Activated T-helper 17 cell treated with anti-CD3 and anti-CD28 coated beads, Interleukin-2, amount 50 U/mL, for 72 hours (primary cell): Measurements from ENCODE around the gene ZNF471. TPM values are rescaled to one million over a fixed set of nuclear protein-coding genes. Genes with fewer than 3 reads are reported as not detected.
A peak's percentile ranks its signal among the peaks of the same experiment; 100 is the strongest.

Experiments used
- ATAC-seq: fragments of 150-1000 bp; cut with Tn5 transposase; replicated peaks from 2 replicates; pipeline ENCODE4 v1.10.0; 2021; ENCODE audit warnings: mild to moderate bottlenecking, moderate library complexity
- H3K27ac Mint-ChIP-seq: one replicate; pipeline ENCODE4 v1.8.0; 2022; ENCODE audit warnings: mixed read lengths
- H3K27me3 Mint-ChIP-seq: one replicate; pipeline ENCODE4 v1.8.0; 2022; ENCODE audit warnings: mixed read lengths
- H3K36me3 Mint-ChIP-seq: one replicate; pipeline ENCODE4 v1.8.0; 2022; ENCODE audit warnings: low read depth, mild to moderate bottlenecking, mixed read lengths
- H3K4me1 Mint-ChIP-seq: one replicate; pipeline ENCODE4 v1.8.0; 2022; ENCODE audit warnings: mixed read lengths
- H3K4me3 Mint-ChIP-seq: one replicate; pipeline ENCODE4 v1.8.0; 2022; ENCODE audit warnings: mild to moderate bottlenecking, mixed read lengths
- H3K9me3 Mint-ChIP-seq: one replicate; pipeline ENCODE4 v1.8.0; 2022; ENCODE audit warnings: mixed read lengths
- total RNA-seq, 2 donors: library from RNA; stranded (reverse); gene quantifications; one replicate each; pipeline ENCODE4 v1.2.3, GENCODE V29; 2022

The ZNF471 gene
- 1 to 10 TPM in 1 of 2 donors, under 1 TPM in 1; 0.91 to 1.2 TPM for total RNA-seq

DNA sequence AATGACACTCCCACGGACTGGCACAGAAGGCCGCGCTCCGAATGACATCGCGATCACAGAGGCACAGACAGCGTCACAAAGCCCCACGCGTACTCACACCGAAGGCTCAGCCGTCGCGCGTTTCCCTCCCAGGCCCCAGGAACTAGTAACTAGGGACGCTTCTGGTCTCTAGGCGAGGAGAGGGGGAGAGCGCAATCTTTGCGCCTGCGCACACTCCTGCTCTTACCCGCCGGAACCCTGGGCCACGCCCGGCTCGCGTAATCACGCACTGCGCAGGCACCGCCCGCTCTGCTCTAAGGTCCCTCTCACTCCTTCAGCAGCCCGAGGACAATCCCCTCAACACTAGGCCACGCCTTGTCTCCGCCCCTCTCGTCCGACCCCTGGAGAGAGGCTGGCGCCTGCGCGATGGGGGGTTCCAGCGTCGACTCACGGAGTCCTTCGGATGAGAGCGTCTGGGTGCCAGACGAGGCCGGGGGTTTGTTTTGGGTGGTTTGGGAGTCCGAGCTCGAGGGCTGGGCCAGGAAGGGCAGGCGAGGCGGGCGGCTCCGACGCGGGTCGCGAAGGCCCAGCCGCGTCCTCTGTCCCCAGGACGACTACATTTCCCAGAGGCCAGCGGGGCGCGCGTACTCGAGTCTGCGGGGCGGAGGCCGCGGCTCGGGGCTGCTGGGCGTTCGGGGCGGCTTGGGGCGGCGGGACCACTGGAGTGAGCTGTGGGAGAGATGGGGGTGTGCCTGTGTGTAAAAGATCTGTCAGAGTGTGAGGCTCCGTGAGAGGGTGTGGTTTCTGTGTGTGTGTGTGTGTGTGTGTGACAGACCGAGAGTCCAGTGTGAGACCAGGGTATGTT is at the start of gene ZNF471:
Gene ZNF471 (plus strand): TSS at position 410 of the 844 bp plus-strand sequence. CDS start 3,717 bp downstream, outside the sequence.
- peak; percentile 99 for ATAC-seq
- H3K4me1 Mint-ChIP-seq: no peaks in the 10 kb centered on the region
- peaks cover 4% of the 10 kb centered on the region for H3K27me3 Mint-ChIP-seq
- no peak within 1 kb of the TSS for H3K27ac Mint-ChIP-seq
- H3K9me3 Mint-ChIP-seq: peaks cover 7% of the 10 kb centered on the region
- H3K36me3 Mint-ChIP-seq: peaks cover 1% of the 10 kb centered on the region
- no peak within 1 kb of the TSS for H3K4me3 Mint-ChIP-seq

DNA sequence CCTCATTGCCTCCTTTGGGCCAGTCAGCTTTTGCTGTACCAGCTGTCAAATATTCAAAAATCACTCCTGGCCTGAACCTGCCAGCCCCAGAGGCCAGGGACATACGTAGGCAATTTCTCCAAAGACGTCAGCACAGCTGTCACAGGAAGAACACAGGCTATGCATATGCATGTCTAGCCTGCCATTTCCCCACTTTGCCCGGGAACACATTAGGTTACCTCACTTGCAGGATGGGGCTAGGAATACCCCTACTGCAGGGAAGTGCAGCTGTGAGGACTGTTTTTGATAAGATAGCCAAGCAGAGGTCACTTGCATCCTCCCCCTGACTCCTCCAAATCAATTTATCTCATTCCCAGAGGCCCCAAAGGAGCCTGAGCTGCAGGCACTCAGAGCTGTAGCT is 33.3 kb upstream of the ZNF471 start:
- Mint-ChIP-seq H3K4me1 (peaks cover 6% of the 10 kb centered on the region), H3K4me3 (no peak overlapping the region), H3K27me3 (peaks cover 25% of the 10 kb centered on the region), H3K9me3 (peaks cover 30% of the 10 kb centered on the region), H3K36me3 (peaks cover 24% of the 10 kb centered on the region), H3K27ac (no peak overlapping the region)
- no peak for ATAC-seq

DNA sequence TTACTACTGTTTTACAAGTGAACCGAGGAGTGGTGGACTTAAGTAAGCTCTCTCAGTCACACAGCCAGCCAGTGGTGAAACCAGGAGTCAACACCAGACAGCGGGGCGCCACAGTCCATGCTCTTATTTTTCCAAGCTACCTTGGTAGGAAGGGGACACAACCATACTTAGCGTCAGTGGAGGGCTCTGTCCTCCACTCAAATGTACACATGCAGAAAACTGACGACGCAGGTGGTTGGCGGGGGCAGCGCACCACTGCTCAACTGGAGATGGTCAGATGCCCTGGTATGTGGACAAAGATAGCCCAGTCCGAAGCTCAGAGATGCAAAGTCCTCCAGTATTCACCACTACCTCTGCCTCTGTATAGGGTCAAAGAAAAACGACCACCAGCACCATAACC is 31.6 kb upstream of the ZNF471 start:
- Mint-ChIP-seq H3K27ac (no peak overlapping the region), H3K9me3 (peaks cover 35% of the 10 kb centered on the region), H3K27me3 (peaks cover 29% of the 10 kb centered on the region), H3K36me3 (peaks cover 24% of the 10 kb centered on the region), H3K4me3 (peak overlapping the region; percentile 49), H3K4me1 (peaks cover 6% of the 10 kb centered on the region)
- ATAC-seq: no peak

DNA sequence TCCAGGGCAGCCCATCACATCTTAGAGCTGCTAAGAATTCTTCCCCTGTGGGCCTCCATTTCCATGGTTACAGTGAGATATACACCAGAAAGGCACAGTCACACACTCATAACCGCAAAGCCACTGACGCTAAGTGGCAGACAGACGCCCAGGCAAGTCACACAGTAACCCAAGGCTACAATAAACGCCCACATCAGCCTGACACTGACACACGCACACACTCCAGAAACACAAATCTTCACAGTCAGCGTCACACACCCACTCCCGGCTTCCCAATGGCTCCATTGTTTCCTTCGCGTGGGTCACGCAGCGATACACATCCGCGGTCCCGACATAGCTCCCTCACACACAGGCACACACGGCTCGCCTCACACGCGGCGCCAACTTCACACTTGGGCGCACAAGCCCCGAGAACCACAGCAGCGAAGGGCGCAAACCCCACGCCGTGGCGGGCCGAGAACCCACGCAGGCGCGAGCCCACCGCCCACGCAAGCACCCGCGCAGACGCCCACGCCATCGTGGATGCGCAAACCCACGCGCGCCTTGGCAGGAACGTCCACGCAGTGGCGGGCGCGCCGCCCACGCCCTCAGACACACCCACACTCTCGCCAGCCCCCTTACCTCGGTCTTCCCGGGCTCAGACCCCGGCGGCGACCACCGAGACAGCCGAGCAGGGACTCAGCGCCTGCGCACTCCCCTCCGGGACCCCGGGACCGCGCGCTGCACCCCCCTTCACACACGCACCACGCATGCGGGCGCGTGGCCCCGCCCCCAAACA is 30.8 kb upstream of the ZNF471 start, which contains the start of gene ZNF667:
Gene ZNF667 (minus strand): TSS at position 695 of the 778 bp plus-strand sequence. CDS start 14,975 bp downstream, outside the sequence.
- H3K9me3 Mint-ChIP-seq: peaks cover 37% of the 10 kb centered on the region
- H3K27ac Mint-ChIP-seq: peak within 1 kb of the TSS; percentile 29
- peaks cover 6% of the 10 kb centered on the region for H3K4me1 Mint-ChIP-seq
- H3K36me3 Mint-ChIP-seq: peaks cover 24% of the 10 kb centered on the region
- peaks cover 30% of the 10 kb centered on the region for H3K27me3 Mint-ChIP-seq
- peak; percentile 59 for ATAC-seq
- H3K4me3 Mint-ChIP-seq: peak within 1 kb of the TSS; percentile 67

DNA sequence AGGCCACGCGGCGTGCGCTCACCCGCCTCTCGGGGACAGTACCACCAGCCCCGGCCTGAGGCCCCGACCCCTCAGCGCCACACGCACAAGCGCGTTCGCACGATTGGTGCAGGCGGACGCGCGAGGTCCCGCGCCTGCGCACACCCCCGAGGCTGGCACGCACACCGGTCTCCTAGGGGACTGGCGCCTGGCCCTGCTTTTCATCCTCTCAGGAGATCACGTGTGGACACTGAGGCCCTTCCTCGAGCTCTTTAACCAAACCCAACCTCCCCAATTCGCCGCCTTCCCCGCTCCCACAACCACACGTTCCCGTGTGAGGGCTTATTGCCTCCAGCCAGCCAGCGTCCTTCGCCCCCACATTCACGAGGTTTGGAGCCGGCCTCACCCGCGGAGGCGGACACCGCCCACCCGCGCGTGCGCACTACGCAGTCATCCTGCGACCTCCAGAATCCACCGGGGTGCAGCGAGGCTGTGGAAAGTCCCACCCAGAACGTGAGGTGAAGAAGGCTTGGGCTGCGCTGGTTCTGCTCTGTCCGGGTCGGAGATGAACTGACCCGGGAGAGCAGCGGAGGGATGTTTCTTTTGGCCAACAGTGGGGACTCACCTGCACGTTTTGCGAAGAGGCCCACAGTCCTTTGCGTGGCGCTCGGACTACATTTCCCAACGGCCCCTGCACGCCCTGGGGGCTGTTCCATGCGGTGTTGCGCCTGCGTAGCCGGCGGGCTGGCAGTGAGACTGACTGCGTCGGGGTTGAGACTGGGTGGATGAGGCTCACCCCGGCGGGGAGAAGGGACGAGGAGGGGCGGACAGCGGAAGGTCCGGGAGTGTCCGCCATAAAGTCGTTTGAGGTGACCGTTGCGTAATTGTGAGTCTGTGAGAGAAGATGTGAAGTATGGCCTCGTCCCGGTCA is 30.0 kb upstream of the ZNF471 start:
- Mint-ChIP-seq H3K9me3 (peaks cover 29% of the 10 kb centered on the region), H3K36me3 (peaks cover 24% of the 10 kb centered on the region), H3K4me3 (peak overlapping the region; percentile 67), H3K4me1 (peaks cover 6% of the 10 kb centered on the region), H3K27me3 (peaks cover 30% of the 10 kb centered on the region), H3K27ac (no peak overlapping the region)
- ATAC-seq: peak; percentile 73

DNA sequence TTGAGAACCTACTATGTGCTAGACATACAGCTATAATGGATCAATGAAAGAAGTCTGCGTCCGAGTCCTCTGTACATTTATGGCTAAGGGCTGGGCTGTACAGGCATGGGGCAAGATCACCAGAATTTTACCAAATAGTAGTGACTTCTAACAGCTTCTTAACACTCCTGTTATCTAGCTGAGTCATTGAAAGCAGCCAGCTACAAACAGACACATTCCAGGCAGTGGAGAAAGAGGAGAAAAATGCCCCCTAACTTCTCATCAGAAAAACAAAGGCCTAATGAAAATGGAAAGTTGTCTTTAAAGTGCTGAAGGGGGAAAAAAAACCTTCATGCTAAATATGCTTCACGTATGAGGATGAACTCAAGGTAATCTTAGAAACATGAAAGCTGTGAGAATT is 16.3 kb upstream of the ZNF471 start:
- Mint-ChIP-seq H3K4me1 (no peaks in the 10 kb centered on the region), H3K36me3 (no peaks in the 10 kb centered on the region), H3K27me3 (no peaks in the 10 kb centered on the region), H3K9me3 (peaks cover 49% of the 10 kb centered on the region), H3K4me3 (no peak overlapping the region), H3K27ac (no peak overlapping the region)
- no peak for ATAC-seq

DNA sequence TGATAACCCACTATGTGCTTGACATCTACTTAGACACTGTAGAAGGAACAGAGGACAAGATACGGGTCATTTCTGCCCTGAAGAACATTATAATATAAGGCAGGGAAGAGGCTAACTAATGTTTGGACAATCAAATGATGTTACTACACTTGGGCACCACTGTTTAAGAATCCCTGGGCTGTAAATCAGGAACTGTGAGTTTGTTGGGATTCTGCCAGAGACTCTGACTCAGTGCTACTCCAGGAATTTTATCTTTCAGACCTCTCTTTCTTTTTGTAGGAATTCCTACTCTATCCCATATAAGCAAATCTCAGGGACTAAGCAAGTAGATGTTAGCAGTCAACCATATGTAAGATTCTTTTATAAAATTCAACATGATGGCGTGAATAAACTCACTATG is 3.1 kb upstream of the ZNF471 start:
- Mint-ChIP-seq H3K36me3 (no peaks in the 10 kb centered on the region), H3K9me3 (peaks cover 18% of the 10 kb centered on the region), H3K4me1 (no peaks in the 10 kb centered on the region), H3K4me3 (no peak overlapping the region), H3K27me3 (peaks cover 4% of the 10 kb centered on the region), H3K27ac (no peak overlapping the region)
- no peak for ATAC-seq

DNA sequence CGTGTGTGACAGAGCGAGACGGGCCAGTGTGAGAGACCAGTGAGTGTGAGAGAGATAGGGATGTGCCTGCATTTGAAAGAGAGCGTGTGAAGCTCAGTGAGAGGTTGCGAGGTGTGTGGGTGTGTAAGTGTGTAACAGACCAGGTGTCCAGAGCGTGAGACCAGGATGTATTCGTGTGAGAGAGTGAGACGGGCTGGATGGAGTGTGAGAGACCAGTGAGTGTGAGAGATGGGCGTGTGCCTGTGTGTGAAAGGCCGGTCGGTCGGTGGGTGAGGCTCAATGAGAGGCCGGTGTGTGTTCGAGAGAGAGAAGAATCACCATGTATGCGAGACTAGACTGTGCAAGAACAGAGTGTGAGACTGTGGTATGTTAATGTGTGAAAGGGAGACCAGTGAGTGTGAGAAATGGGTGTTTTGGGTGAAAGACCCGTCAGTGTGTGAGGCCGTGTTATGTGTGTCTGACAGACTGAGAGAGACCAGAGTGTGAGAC is 679 bp downstream of the ZNF471 start:
- peaks cover 1% of the 10 kb centered on the region for H3K9me3 Mint-ChIP-seq
- no peaks in the 10 kb centered on the region for H3K4me1 Mint-ChIP-seq
- H3K27me3 Mint-ChIP-seq: peaks cover 4% of the 10 kb centered on the region
- ATAC-seq: no peak
- no peak overlapping the region for H3K4me3 Mint-ChIP-seq
- H3K36me3 Mint-ChIP-seq: peaks cover 8% of the 10 kb centered on the region
- H3K27ac Mint-ChIP-seq: no peak overlapping the region

DNA sequence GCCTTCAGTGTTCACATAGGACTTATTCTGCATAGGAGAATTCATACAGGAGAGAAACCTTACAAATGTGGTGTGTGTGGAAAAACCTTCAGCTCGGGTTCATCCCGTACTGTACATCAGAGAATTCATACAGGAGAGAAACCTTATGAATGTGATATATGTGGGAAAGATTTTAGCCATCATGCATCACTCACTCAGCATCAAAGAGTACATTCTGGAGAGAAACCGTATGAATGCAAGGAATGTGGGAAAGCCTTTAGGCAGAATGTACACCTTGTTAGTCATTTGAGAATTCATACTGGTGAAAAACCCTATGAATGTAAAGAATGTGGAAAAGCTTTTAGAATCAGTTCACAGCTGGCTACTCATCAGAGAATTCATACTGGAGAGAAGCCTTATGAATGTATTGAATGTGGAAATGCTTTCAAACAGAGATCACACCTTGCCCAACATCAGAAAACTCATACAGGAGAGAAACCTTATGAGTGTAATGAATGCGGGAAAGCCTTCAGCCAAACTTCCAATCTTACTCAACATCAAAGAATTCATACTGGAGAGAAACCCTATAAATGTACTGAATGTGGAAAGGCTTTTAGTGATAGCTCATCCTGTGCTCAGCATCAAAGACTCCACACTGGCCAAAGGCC is 17.7 kb downstream of the ZNF471 start:
- Mint-ChIP-seq H3K4me1 (no peaks in the 10 kb centered on the region), H3K9me3 (peaks cover 43% of the 10 kb centered on the region), H3K27me3 (no peaks in the 10 kb centered on the region), H3K27ac (no peak overlapping the region), H3K4me3 (no peak overlapping the region), H3K36me3 (peaks cover 13% of the 10 kb centered on the region)
- no peak for ATAC-seq

DNA sequence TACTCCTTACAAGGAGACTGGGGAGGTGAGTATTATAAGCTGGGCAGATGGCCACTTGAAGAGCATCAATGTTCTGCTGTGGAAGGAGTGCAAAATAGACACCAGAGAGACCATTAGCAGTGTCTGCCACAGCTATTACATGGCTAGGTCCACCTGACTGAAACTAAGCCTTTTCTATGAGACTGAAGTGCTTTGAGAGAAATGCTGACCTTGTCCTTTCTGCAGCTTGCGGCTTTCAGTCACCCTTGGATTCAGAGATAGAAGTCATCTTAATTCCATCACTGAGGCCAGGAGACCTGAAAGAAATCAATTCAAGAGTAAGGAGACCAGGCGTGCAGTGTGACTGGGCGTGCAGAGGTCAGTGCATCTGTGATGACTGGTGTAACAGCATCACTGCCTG is 29.8 kb downstream of the ZNF471 start:
- Mint-ChIP-seq H3K4me3 (peak overlapping the region; percentile 85), H3K4me1 (no peaks in the 10 kb centered on the region), H3K27ac (peak overlapping the region; percentile 92), H3K27me3 (no peaks in the 10 kb centered on the region), H3K9me3 (peaks cover 20% of the 10 kb centered on the region), H3K36me3 (peaks cover 23% of the 10 kb centered on the region)
- no peak for ATAC-seq

DNA sequence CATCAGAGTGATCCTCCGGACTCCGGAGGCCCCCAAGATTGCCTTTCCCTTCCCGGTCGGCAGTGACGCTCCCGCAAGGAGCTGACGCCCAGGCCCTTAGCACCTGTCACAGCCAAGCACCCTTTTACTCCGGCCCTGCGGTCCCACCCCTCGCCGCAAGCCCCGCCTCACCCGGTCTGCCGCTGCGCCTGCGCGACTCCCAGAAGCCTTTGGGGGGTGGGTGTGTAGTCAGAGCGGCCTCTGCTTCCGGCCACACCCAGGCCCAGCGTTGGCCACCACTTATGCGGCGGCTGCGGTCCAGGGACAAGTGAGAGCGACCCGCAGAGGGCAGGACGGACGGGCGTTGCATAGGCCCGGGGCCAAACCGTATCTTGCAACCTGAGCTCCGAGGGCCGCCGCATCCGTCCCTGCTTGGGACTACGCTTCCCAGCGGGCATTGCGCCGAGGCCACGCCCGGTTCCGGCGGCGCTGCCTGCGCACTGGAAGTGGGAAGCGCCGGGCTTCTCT is 30.7 kb downstream of the ZNF471 start:
- Mint-ChIP-seq H3K27me3 (no peaks in the 10 kb centered on the region), H3K4me3 (peak overlapping the region; percentile 85), H3K4me1 (no peaks in the 10 kb centered on the region), H3K27ac (peak overlapping the region; percentile 92), H3K9me3 (peaks cover 20% of the 10 kb centered on the region), H3K36me3 (peaks cover 28% of the 10 kb centered on the region)
- peak; percentile 94 for ATAC-seq

DNA sequence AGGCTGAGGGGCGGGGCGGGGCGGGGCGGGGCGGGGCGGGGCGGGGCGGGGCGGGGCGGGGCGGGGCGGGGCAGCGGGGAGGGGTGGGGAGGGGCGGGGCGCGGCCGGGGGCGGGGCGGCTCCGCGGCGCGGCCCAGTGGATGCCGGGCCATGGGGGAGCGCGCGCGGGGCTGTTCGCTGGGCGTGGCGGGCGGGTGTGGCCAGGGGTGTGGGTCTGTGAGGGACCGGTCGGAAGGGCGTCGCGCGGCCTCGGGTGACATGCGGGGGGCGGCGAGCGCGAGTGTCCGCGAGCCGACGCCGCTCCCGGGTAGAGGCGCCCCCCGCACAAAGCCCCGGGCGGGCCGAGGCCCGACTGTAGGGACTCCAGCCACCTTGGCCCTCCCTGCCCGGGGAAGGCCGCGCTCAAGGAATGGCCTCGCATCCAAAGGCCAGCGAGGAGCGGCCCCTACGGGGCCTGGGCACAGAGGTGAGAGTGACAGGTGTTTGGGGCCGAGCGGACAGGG is 31.2 kb downstream of the ZNF471 start, which contains the start of gene ZFP28:
Gene ZFP28 (plus strand): TSS at position 188 of the 503 bp plus-strand sequence. CDS start 71 bp downstream, at position 259.
- H3K9me3 Mint-ChIP-seq: peaks cover 20% of the 10 kb centered on the region
- no peaks in the 10 kb centered on the region for H3K27me3 Mint-ChIP-seq
- H3K27ac Mint-ChIP-seq: peak within 1 kb of the TSS; percentile 92
- H3K36me3 Mint-ChIP-seq: peaks cover 33% of the 10 kb centered on the region
- peak within 1 kb of the TSS; percentile 85 for H3K4me3 Mint-ChIP-seq
- ATAC-seq: peak; percentile 81
- no peaks in the 10 kb centered on the region for H3K4me1 Mint-ChIP-seq

DNA sequence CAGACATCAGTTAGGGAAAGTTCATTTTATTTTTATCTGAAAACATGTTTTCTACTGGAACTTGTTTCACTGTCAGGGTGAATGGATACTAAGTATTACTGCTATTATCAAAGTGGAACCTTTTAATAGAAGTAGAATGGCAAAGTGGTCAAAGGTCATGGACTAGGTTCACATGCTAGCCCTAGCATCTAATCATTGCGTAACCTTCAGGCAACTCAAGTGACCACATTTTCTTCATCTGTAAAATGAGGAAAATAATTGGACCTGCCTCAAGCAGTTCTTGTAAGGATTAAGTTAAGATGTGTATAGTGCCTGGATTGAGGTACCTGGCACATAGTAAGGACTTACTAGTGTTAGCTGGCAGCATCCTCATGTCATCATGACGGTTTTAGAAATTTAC is 36.1 kb downstream of the ZNF471 start:
- peaks cover 24% of the 10 kb centered on the region for H3K9me3 Mint-ChIP-seq
- H3K27me3 Mint-ChIP-seq: no peaks in the 10 kb centered on the region
- no peak overlapping the region for H3K4me3 Mint-ChIP-seq
- H3K36me3 Mint-ChIP-seq: peaks cover 61% of the 10 kb centered on the region
- no peak overlapping the region for H3K27ac Mint-ChIP-seq
- no peak for ATAC-seq
- H3K4me1 Mint-ChIP-seq: no peaks in the 10 kb centered on the region
